ENCODE results near the gene ID2. TPM values are rescaled to one million over a fixed set of nuclear protein-coding genes. Genes with fewer than 3 reads are reported as not detected.

Gene ID2
- total and polyA plus RNA-seq, 2 of the 13 experiments (the other 11 are each of a cell fraction or from before 2014, with no cell fraction given), result 214 to 719 TPM

- TF ChIP-seq, protein P1, sequence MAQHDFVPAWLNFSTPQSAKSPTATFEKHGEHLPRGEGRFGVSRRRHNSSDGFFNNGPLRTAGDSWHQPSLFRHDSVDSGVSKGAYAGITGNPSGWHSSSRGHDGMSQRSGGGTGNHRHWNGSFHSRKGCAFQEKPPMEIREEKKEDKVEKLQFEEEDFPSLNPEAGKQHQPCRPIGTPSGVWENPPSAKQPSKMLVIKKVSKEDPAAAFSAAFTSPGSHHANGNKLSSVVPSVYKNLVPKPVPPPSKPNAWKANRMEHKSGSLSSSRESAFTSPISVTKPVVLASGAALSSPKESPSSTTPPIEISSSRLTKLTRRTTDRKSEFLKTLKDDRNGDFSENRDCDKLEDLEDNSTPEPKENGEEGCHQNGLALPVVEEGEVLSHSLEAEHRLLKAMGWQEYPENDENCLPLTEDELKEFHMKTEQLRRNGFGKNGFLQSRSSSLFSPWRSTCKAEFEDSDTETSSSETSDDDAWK (CRISPR knock-in tag; IDR thresholded peaks at IDR 0.05), result no peak
- TF ChIP-seq SATB2 (CRISPR knock-in tag; IDR thresholded peaks at IDR 0.05), result no peak
- no peak for TF ChIP-seq NCOA5 (CRISPR knock-in tag; IDR thresholded peaks at IDR 0.05)
- peak; percentile 97 for TF ChIP-seq FOXA3 (CRISPR knock-in tag; IDR thresholded peaks at IDR 0.05)
- no peak for TF ChIP-seq KLF11 (CRISPR knock-in tag; IDR thresholded peaks at IDR 0.05)
- TF ChIP-seq ZNF235 (CRISPR knock-in tag; IDR thresholded peaks at IDR 0.05; ENCODE audit: borderline replicate concordance), result no peak
- peak; percentile 70; the same call in 1 of the 2 replicates for TF ChIP-seq ZSCAN9 (CRISPR knock-in tag; IDR thresholded peaks at IDR 0.05; ENCODE audit: borderline replicate concordance)
- TF ChIP-seq ZNF468 (CRISPR knock-in tag; IDR thresholded peaks at IDR 0.05), result no peak
- TF ChIP-seq ZFYVE20 (CRISPR knock-in tag; IDR thresholded peaks at IDR 0.05; ENCODE audit: borderline replicate concordance, low read depth), result no peak
- TF ChIP-seq, protein P2, sequence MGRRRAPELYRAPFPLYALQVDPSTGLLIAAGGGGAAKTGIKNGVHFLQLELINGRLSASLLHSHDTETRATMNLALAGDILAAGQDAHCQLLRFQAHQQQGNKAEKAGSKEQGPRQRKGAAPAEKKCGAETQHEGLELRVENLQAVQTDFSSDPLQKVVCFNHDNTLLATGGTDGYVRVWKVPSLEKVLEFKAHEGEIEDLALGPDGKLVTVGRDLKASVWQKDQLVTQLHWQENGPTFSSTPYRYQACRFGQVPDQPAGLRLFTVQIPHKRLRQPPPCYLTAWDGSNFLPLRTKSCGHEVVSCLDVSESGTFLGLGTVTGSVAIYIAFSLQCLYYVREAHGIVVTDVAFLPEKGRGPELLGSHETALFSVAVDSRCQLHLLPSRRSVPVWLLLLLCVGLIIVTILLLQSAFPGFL (CRISPR knock-in tag; IDR thresholded peaks at IDR 0.05), result no peak
- no peak for TF ChIP-seq MNT (IDR thresholded peaks at IDR 0.05)
- no peak for TF ChIP-seq SOX13 (IDR thresholded peaks at IDR 0.05)
- peak in 1 of 2 experiments; percentile 80; a peak in 2 of 4 replicates for TF ChIP-seq SOX13 (CRISPR knock-in tag; conservative IDR thresholded peaks at IDR 0.05 in 1 of 2, IDR thresholded peaks at IDR 0.05 in 1 of 2)
- no peak for TF ChIP-seq ZNF225 (CRISPR knock-in tag; IDR thresholded peaks at IDR 0.05)
- TF ChIP-seq GATA4 (IDR thresholded peaks at IDR 0.05; ENCODE audit: borderline replicate concordance, low read depth), result no peak
- TF ChIP-seq STAT5B (CRISPR knock-in tag; IDR thresholded peaks at IDR 0.05), result no peak
- TF ChIP-seq FOXJ3 (CRISPR knock-in tag; IDR thresholded peaks at IDR 0.05; ENCODE audit: borderline replicate concordance), result peak; percentile 90; the same call in 1 of the 2 replicates
- TF ChIP-seq, protein P3, sequence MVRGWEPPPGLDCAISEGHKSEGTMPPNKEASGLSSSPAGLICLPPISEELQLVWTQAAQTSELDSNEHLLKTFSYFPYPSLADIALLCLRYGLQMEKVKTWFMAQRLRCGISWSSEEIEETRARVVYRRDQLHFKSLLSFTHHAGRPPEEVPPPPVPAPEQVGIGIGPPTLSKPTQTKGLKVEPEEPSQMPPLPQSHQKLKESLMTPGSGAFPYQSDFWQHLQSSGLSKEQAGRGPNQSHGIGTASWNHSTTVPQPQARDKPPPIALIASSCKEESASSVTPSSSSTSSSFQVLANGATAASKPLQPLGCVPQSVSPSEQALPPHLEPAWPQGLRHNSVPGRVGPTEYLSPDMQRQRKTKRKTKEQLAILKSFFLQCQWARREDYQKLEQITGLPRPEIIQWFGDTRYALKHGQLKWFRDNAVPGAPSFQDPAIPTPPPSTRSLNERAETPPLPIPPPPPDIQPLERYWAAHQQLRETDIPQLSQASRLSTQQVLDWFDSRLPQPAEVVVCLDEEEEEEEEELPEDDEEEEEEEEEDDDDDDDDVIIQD (CRISPR knock-in tag; IDR thresholded peaks at IDR 0.05; ENCODE audit: low read depth), result peak; percentile 73; the same call in 1 of the 2 replicates
- no peak for TF ChIP-seq ZNF629 (CRISPR knock-in tag; conservative IDR thresholded peaks at IDR 0.05)
- no peak for TF ChIP-seq CHD2 (IDR thresholded peaks at IDR 0.05; ENCODE audit: low read depth, low read length)
- TF ChIP-seq ZNF816 (CRISPR knock-in tag; IDR thresholded peaks at IDR 0.05; ENCODE audit: borderline replicate concordance), result peak; percentile 48; the same call in 1 of the 2 replicates
- no peak for TF ChIP-seq ZNF251 (CRISPR knock-in tag; IDR thresholded peaks at IDR 0.05)
- TF ChIP-seq TCF7L2 (IDR thresholded peaks at IDR 0.05; ENCODE audit: low read depth, low read length), result no peak
- TF ChIP-seq, protein P4, sequence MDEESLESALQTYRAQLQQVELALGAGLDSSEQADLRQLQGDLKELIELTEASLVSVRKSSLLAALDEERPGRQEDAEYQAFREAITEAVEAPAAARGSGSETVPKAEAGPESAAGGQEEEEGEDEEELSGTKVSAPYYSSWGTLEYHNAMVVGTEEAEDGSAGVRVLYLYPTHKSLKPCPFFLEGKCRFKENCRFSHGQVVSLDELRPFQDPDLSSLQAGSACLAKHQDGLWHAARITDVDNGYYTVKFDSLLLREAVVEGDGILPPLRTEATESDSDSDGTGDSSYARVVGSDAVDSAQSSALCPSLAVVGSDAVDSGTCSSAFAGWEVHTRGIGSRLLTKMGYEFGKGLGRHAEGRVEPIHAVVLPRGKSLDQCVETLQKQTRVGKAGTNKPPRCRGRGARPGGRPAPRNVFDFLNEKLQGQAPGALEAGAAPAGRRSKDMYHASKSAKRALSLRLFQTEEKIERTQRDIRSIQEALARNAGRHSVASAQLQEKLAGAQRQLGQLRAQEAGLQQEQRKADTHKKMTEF (CRISPR knock-in tag; IDR thresholded peaks at IDR 0.05), result no peak
- peak; percentile 87 for TF ChIP-seq SAP130 (CRISPR knock-in tag; IDR thresholded peaks at IDR 0.05; ENCODE audit: low read depth)
- no peak for TF ChIP-seq FLYWCH1 (CRISPR knock-in tag; IDR thresholded peaks at IDR 0.05)
Measured at GRCh38 chr2:8656160-8656641, 25.7 kb upstream of the ID2 start (continued).

All from HepG2 (cell line).